Skeletal muscle tissue (tissue), 4 donors: ENCODE measurements around the gene MUC21. TPM values are rescaled to one million over a fixed set of nuclear protein-coding genes. Genes with fewer than 3 reads are reported as not detected.

ENCODE experiments used
- H3K27ac ChIP-seq: one replicate; pipeline ENCODE4 v1.7.0; 2013; ENCODE audit warnings: mild to moderate bottlenecking, low read depth, low read length, inconsistent platforms
- H3K27me3 ChIP-seq, 3 donors: one replicate each; pipeline ENCODE4 v1.7.0; 2013; ENCODE audit warnings: low read length in 3 of 3; ENCODE audit not compliant: control insufficient read depth in 3 of 3, insufficient read depth in 3 of 3
- H3K36me3 ChIP-seq, 3 donors: one replicate each; pipeline ENCODE4 v1.7.0; 2013; ENCODE audit warnings: low read length in 3 of 3; ENCODE audit not compliant: control insufficient read depth in 3 of 3, insufficient read depth in 3 of 3
- H3K4me1 ChIP-seq, 3 donors: one replicate each; pipeline ENCODE4 v1.7.0; 2013; ENCODE audit warnings: low read length in 3 of 3, mild to moderate bottlenecking in 3 of 3; ENCODE audit not compliant: control insufficient read depth in 3 of 3, insufficient read depth in 3 of 3
- H3K4me3 ChIP-seq, 3 donors: one replicate each; pipeline ENCODE4 v1.7.0; 2013; ENCODE audit warnings: low read length in 3 of 3
- H3K9ac ChIP-seq, 3 donors: one replicate each; pipeline ENCODE4 v1.7.0; 2013; ENCODE audit warnings: low read length in 3 of 3, mild to moderate bottlenecking in 3 of 3, moderate library complexity in 2 of 3, low read depth in 1 of 3
- H3K9me3 ChIP-seq, 3 donors: one replicate each; pipeline ENCODE4 v1.7.0; 2013; ENCODE audit warnings: low read length in 3 of 3; ENCODE audit not compliant: control insufficient read depth in 3 of 3
- total RNA-seq: library from RNA; depleted of rRNA; stranded (reverse); fragments of >200 nt; gene quantifications from one replicate; pipeline ENCODE4 v1.2.3, GENCODE V29; 2014
- donor health status: Osteomylitis.

Gene MUC21
- total RNA-seq: not detected

- Histone ChIP-seq H3K4me3 (peak within 1 kb of the TSS in 2 of 3 donors; percentile 41 to 44), H3K27me3 (peaks cover 2 to 3% (median 2%) of the 10 kb centered on the region in 3 donors), H3K9me3 (no peaks in the 10 kb centered on the region), H3K36me3 (no peaks in the 10 kb centered on the region), H3K4me1 (peaks cover 7 to 12% (median 10%) of the 10 kb centered on the region in 3 donors), H3K27ac (no peak within 1 kb of the TSS), H3K9ac (no peak within 1 kb of the TSS)
Measured at GRCh38 chr6:30983439-30983838, at the start of gene MUC21. TSS of gene MUC21 (plus strand) at chr6:30983718. CDS start at chr6:30983959, 241 bp downstream.

DNA sequence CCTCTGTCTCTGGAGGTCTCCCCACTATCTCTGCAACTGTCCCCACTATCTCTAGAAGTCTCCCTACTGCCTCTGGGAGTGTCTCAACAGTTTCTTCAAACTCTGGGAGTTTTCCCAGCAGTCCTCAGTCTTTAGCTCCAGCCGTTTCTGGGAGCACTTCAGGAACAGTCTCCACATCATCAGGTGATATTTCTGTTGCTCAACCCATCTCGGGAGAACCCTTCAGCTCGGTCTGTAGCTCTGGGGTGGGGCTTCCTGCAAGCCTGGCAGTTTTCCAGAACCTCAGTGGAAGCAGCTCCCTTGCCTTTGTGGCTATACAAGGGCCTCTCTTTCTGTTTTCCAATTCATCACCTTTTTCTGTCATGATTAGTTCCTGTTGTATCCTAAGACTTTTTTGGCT lies 48.5 kb upstream of the MUC21 start:
- Histone ChIP-seq H3K4me1 (no peaks in the 10 kb centered on the region), H3K4me3 (no peak overlapping the region), H3K27me3 (peaks cover 0 to 5% (median 3%) of the 10 kb centered on the region in 3 donors), H3K27ac (no peak overlapping the region), H3K36me3 (no peaks in the 10 kb centered on the region), H3K9me3 (no peaks in the 10 kb centered on the region), H3K9ac (no peak overlapping the region)

DNA sequence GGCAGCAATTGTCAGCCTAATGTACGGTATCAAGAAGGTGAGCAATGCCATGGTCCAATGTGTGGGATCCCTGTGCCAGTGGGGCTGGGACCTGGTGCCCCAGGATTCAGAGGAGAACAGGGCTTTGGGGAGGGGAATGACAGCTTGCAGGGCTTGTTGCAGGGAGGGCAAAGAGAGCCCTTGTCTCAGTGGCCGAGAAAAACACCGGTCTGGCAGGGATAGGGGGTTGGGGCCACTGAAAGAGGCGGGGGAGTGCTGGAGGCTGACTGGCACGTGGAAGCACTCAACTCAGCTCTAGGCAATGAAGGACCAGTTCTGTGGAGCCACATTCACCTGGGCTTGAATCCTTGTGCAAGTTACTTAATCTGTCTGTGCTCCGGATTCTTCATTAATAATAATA lies 46.3 kb upstream of the MUC21 start:
- Histone ChIP-seq H3K4me1 (peaks cover 0 to 1% (median under 1%) of the 10 kb centered on the region in 3 donors), H3K27ac (no peak overlapping the region), H3K27me3 (peaks cover 5 to 18% (median 10%) of the 10 kb centered on the region in 3 donors), H3K4me3 (no peak overlapping the region), H3K36me3 (no peaks in the 10 kb centered on the region), H3K9ac (no peak overlapping the region), H3K9me3 (no peaks in the 10 kb centered on the region)

GRCh38 chr6:30938730-30939129 lies 44.8 kb upstream of the MUC21 start:
- H3K27ac ChIP-seq: no peak overlapping the region
- H3K4me3 ChIP-seq: no peak overlapping the region
- H3K9ac ChIP-seq: no peak overlapping the region
- H3K4me1 ChIP-seq: peaks cover 6 to 9% (median 8%) of the 10 kb centered on the region in 3 donors
- no peaks in the 10 kb centered on the region for H3K36me3 ChIP-seq
- H3K9me3 ChIP-seq: no peaks in the 10 kb centered on the region
- H3K27me3 ChIP-seq: peaks cover 15 to 21% (median 20%) of the 10 kb centered on the region in 3 donors

DNA sequence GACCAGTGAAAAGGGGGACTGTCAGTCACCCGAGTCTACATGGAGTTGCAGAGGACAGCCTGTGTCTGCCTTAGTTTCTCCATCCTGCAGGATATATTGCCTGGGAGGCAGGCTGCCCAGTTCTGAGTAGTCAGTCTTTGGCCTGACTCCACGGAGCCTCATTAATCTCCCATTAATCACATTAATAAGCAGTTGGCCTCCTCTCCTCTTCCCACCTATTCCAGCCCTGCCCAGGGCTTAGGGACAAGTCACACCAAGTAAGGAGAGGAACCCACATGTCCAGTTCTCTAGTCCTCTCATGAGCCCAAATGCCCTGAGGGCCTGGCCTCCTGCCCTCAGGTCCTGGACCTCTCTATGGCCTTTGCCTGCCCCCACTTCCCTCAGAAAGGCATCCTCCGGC lies 44.0 kb upstream of the MUC21 start:
- Histone ChIP-seq H3K27ac (no peak overlapping the region), H3K4me3 (no peak overlapping the region), H3K9ac (no peak overlapping the region), H3K9me3 (no peaks in the 10 kb centered on the region), H3K27me3 (peaks cover 15 to 21% (median 20%) of the 10 kb centered on the region in 3 donors), H3K4me1 (peaks cover 6 to 9% (median 8%) of the 10 kb centered on the region in 3 donors), H3K36me3 (no peaks in the 10 kb centered on the region)

DNA sequence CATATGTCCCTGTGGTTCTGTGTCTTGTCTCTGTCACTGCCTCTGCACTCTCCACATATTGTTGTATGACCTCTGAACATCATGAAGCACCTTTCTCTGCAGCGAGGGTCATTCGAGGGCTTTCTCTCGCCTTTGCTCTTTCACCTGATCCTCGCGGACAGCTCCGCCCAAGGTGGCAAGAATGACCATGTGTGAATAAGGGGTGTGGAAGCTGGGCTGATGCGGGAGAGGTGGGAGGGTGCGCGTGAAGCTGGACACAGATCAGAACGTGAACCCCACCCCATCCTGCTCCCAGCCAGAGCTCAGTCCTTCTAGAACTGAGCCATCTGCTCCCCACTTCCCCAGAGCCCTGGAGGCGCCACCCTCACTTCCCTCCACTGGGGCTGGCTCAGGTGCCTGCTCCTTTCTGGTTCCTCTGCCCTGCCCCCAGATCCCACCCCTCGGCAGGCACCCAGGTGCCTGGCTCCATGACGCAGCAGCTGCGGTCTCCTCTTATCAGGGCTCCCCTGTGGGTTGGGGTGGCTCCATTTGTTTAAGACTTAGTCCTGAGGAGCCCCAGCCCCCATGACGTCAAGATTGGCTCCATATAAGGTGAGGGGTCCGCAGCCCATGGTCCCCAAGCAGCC lies 43.0 kb upstream of the MUC21 start, which contains the start of gene MUCL3:
Gene MUCL3, plus strand, starts transcription at position 613 of the 626 bp plus-strand sequence. CDS start 27 bp downstream, outside the sequence.
- no peak within 1 kb of the TSS for H3K4me3 ChIP-seq
- H3K9ac ChIP-seq: no peak within 1 kb of the TSS
- peaks cover 15 to 21% (median 20%) of the 10 kb centered on the region in 3 donors for H3K27me3 ChIP-seq
- no peaks in the 10 kb centered on the region for H3K36me3 ChIP-seq
- peaks cover 6 to 9% (median 8%) of the 10 kb centered on the region in 3 donors for H3K4me1 ChIP-seq
- no peak within 1 kb of the TSS for H3K27ac ChIP-seq
- no peaks in the 10 kb centered on the region for H3K9me3 ChIP-seq

DNA sequence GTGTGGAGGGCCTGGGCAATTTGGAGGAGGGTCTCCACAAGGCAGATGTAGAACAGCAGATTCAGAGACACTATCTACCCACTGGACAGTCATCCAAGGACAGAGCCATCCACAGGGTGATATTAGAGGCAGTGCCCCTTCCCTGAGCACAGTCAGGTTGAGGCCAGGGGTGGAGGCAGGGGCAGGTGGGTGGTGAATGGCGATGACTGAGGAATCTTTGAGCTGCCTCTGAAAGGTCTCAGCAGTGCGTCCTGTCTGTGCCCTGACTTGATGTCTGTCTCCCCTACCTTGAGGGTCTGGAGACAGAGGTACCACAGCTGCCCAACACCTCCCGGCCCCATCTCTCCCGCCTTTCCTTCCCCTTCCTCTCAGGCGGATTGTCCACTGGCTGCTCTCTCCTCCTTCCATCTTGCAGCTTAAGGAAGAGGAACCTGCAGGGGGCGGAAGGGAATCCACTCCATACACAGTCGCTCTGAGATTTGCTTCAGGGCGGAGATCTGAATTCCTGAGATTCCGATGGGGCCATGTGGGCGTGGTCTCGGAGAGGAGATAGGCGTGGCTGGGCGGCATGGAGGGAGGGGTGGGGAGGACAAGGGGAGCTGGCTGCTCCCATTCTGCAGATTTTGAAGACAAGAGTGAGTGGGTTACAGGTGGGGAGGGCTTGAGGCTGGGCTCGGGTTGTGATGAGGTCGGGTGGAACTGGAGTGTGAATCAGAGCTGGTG lies 41.0 kb upstream of the MUC21 start:
- H3K4me1 ChIP-seq: peaks cover 6 to 9% (median 8%) of the 10 kb centered on the region in 3 donors
- H3K4me3 ChIP-seq: no peak overlapping the region
- no peak overlapping the region for H3K27ac ChIP-seq

DNA sequence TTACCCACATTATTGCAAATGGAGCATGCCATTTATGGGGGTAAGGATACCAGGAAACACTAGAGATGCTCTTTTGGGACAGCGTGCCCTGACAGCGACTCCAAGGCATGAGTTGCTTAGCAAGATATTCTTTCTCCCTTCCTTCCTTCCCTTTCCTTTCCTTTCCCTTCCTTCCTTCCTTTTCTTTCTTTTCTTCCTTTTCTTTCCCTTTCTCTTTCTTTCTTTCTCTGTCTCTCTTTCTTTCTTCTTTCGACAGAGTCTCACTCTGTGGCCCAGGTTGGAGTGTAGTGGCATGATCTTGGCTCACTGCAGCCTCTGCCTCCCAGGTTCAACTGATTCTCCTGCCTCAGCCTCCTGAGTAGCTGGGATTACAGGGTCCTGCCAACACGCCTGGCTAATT lies 39.5 kb upstream of the MUC21 start:
- peaks cover 15 to 20% (median 17%) of the 10 kb centered on the region in 3 donors for H3K27me3 ChIP-seq
- no peaks in the 10 kb centered on the region for H3K36me3 ChIP-seq
- H3K27ac ChIP-seq: no peak overlapping the region
- no peaks in the 10 kb centered on the region for H3K9me3 ChIP-seq
- peaks cover 6 to 9% (median 8%) of the 10 kb centered on the region in 3 donors for H3K4me1 ChIP-seq
- H3K9ac ChIP-seq: no peak overlapping the region
- no peak overlapping the region for H3K4me3 ChIP-seq

More for the DNA sequence above, 41.0 kb upstream of the MUC21 start:
- Histone ChIP-seq H3K9ac (no peak overlapping the region), H3K9me3 (no peaks in the 10 kb centered on the region), H3K27me3 (peaks cover 15 to 20% (median 17%) of the 10 kb centered on the region in 3 donors), H3K36me3 (no peaks in the 10 kb centered on the region)

GRCh38 chr6:30945281-30945680 lies 38.2 kb upstream of the MUC21 start:
- Histone ChIP-seq H3K9me3 (no peaks in the 10 kb centered on the region), H3K27ac (no peak overlapping the region), H3K4me3 (no peak overlapping the region), H3K4me1 (peaks cover 6 to 9% (median 8%) of the 10 kb centered on the region in 3 donors), H3K9ac (no peak overlapping the region), H3K27me3 (peaks cover 15 to 17% (median 16%) of the 10 kb centered on the region in 3 donors), H3K36me3 (no peaks in the 10 kb centered on the region)

- Histone ChIP-seq H3K27ac (no peak overlapping the region), H3K4me3 (no peak overlapping the region), H3K9ac (no peak overlapping the region), H3K27me3 (peaks cover 4 to 10% (median 10%) of the 10 kb centered on the region in 3 donors), H3K4me1 (peaks cover 6 to 8% (median 8%) of the 10 kb centered on the region in 3 donors), H3K9me3 (no peaks in the 10 kb centered on the region), H3K36me3 (peaks cover 0 to 2% (median 0%) of the 10 kb centered on the region in 3 donors)
Measured at GRCh38 chr6:30947231-30947630, 36.3 kb upstream of the MUC21 start.
